KBM-7 (cell line): Measurements from ENCODE around the gene SENP1.

Experiments used
- DNase-seq: peaks from one replicate; pipeline ENCODE4 v3.0.0-alpha.2; 2015
- in situ Hi-C: fragments of 300-500 bp; cut with MboI; formaldehyde crosslinking; loops from 2 replicates; pipeline ENCODE4 v1.14.3; 2020; ENCODE audit warnings: low sequenced_read_pairs, low pct_unique_long_range_greater_than_20kb, mixed read lengths

Gene SENP1

GRCh38 chr12:48008349-48008748 is 97.5 kb downstream of the SENP1 start:
- in situ Hi-C loops = no loop called here
- DNase-seq = no peak

- in situ Hi-C loops = no loop called here
- DNase-seq = no peak
These were observed 98.7 kb downstream of the SENP1 start for GRCh38 chr12:48007206-48007605.

- no peak for DNase-seq
- in situ Hi-C loops = no loop called here
These were observed 100.2 kb downstream of the SENP1 start for GRCh38 chr12:48005750-48006021.

GRCh38 chr12:48005001-48005749 is 100.7 kb downstream of the SENP1 start:
- no peak for DNase-seq
- in situ Hi-C loops = no loop called here

GRCh38 chr12:48004053-48004941 is 101.6 kb downstream of the SENP1 start, which contains the start of gene COL2A1:
Gene COL2A1 (minus strand): TSS chr12:48004476. CDS start chr12:48004321, 155 bp downstream.
- DNase-seq = peak; percentile 50
- in situ Hi-C loops = no loop called here

- in situ Hi-C loops = no loop called here
- DNase-seq = no peak
These were observed 102.4 kb downstream of the SENP1 start for GRCh38 chr12:48003226-48004052.

GRCh38 chr12:48002773-48003218 is 103.1 kb downstream of the SENP1 start:
- in situ Hi-C loops = no loop called here
- no peak for DNase-seq

GRCh38 chr12:48002414-48002730 is 103.5 kb downstream of the SENP1 start:
- in situ Hi-C loops = no loop called here
- DNase-seq = no peak

- in situ Hi-C loops = no loop called here
- DNase-seq = peak; percentile 46
These were observed 104.1 kb downstream of the SENP1 start for GRCh38 chr12:48001505-48002413.

GRCh38 chr12:48000878-48001504 is 104.9 kb downstream of the SENP1 start:
- DNase-seq = no peak
- in situ Hi-C loops = no loop called here

- in situ Hi-C loops = no loop called here
- no peak for DNase-seq
These were observed 106.1 kb downstream of the SENP1 start for GRCh38 chr12:47999816-48000215.

GRCh38 chr12:47997321-47997720 is 108.6 kb downstream of the SENP1 start:
- in situ Hi-C loops = no loop called here
- no peak for DNase-seq

GRCh38 chr12:47995981-47996401 is 109.9 kb downstream of the SENP1 start:
- in situ Hi-C loops = no loop called here
- DNase-seq = no peak

GRCh38 chr12:47993491-47993890 is 112.4 kb downstream of the SENP1 start:
- in situ Hi-C loops = no loop called here
- DNase-seq = no peak
